Esophagus mucosa (tissue), 1 donor: ENCODE measurements around the gene SLC25A45. TPM values are rescaled to one million over a fixed set of nuclear protein-coding genes. Genes with fewer than 3 reads are reported as not detected.
A peak's percentile ranks its signal among the peaks of the same experiment; 100 is the strongest.

ENCODE experiments used
- ATAC-seq: fragments of 200-7000 bp; cut with Tn5 transposase; one replicate; pipeline ENCODE4 v1.9.1; 2020
- total RNA-seq: library from RNA; stranded (reverse); gene quantifications from one replicate; pipeline ENCODE4 v1.2.4, GENCODE V29; 2023
- donor health status: DM: yes; HTN: yes; CAD: no.

SLC25A45 gene
- total RNA-seq, 1 donor from 2014 or later = 3.4 TPM

GRCh38 chr11:65388731-65389130 is 6.3 kb upstream of the SLC25A45 start:
- no peak for ATAC-seq

GRCh38 chr11:65386307-65387140 is 4.1 kb upstream of the SLC25A45 start, which contains the start of gene FRMD8:
Gene FRMD8 (plus strand): TSS chr11:65386637. CDS start chr11:65387037, 400 bp downstream.
- peak; percentile 70 for ATAC-seq

- no peak for ATAC-seq
Measured at GRCh38 chr11:65384301-65384889, 1.9 kb upstream of the SLC25A45 start.

GRCh38 chr11:65383778-65384177 is 1.3 kb upstream of the SLC25A45 start:
- ATAC-seq = no peak

GRCh38 chr11:65382804-65383368 is 440 bp upstream of the SLC25A45 start:
- ATAC-seq = peak; percentile 54

- peak; percentile 16 for ATAC-seq
Measured at GRCh38 chr11:65381716-65382032, 772 bp downstream of the SLC25A45 start.

- ATAC-seq = no peak
Measured at GRCh38 chr11:65380460-65381119, 1.9 kb downstream of the SLC25A45 start.

GRCh38 chr11:65379698-65380459 is 2.6 kb downstream of the SLC25A45 start:
- no peak for ATAC-seq

GRCh38 chr11:65378928-65379638 is 3.4 kb downstream of the SLC25A45 start:
- no peak for ATAC-seq

GRCh38 chr11:65378208-65378927 is 4.1 kb downstream of the SLC25A45 start:
- no peak for ATAC-seq

GRCh38 chr11:65377777-65378176 is 4.7 kb downstream of the SLC25A45 start:
- ATAC-seq = no peak

GRCh38 chr11:65377036-65377435 is 5.4 kb downstream of the SLC25A45 start:
- no peak for ATAC-seq

- no peak for ATAC-seq
Measured at GRCh38 chr11:65376138-65376713, 6.2 kb downstream of the SLC25A45 start.

GRCh38 chr11:65375012-65375411 is 7.4 kb downstream of the SLC25A45 start:
- ATAC-seq = peak; percentile 51

- ATAC-seq = peak; percentile 36
Measured at GRCh38 chr11:65373839-65374580, 8.4 kb downstream of the SLC25A45 start.

GRCh38 chr11:65370659-65371049 is 11.8 kb downstream of the SLC25A45 start:
- ATAC-seq = no peak

- ATAC-seq = peak; percentile 87
Measured at GRCh38 chr11:65366340-65366773, 16.1 kb downstream of the SLC25A45 start.

GRCh38 chr11:65363770-65364169 is 18.7 kb downstream of the SLC25A45 start:
- ATAC-seq = no peak

GRCh38 chr11:65362966-65363365 is 19.5 kb downstream of the SLC25A45 start:
- no peak for ATAC-seq
